DMS53 (cell line): Measurements from ENCODE around the gene CX3CL1.
A peak's percentile ranks its signal among the peaks of the same experiment; 100 is the strongest.
"Not testable (repeated sequence)": the region's sequence is repeated elsewhere in the genome, so short reads cannot be mapped to it uniquely, and the experiment has no call there.

Experiments used
- DNase-seq: peaks from one replicate; lab custom pipeline; 2025; lab: John Stamatoyannopoulos, UW

Gene CX3CL1

GRCh38 chr16:57382535-57383275 lies 10.4 kb downstream of the CX3CL1 start:
- no peak for DNase-seq

- no peak for DNase-seq
Observed at GRCh38 chr16:57383276-57384247, 11.3 kb downstream of the CX3CL1 start.

GRCh38 chr16:57384248-57385070 lies 12.2 kb downstream of the CX3CL1 start:
- no peak for DNase-seq

- DNase-seq: no peak
Observed at GRCh38 chr16:57385083-57385482, 12.8 kb downstream of the CX3CL1 start.

- no peak for DNase-seq
Observed at GRCh38 chr16:57386381-57386951, 14.2 kb downstream of the CX3CL1 start.

- no peak for DNase-seq
Observed at GRCh38 chr16:57387598-57388354, 15.5 kb downstream of the CX3CL1 start.

- no peak for DNase-seq
Observed at GRCh38 chr16:57388359-57389086, 16.2 kb downstream of the CX3CL1 start.

GRCh38 chr16:57389087-57389468 lies 16.8 kb downstream of the CX3CL1 start:
- DNase-seq: no peak

- DNase-seq: no peak
Observed at GRCh38 chr16:57390636-57391295, 18.5 kb downstream of the CX3CL1 start.

- no peak for DNase-seq
Observed at GRCh38 chr16:57391300-57391699, 19.0 kb downstream of the CX3CL1 start.

- no peak for DNase-seq
Observed at GRCh38 chr16:57391708-57392107, 19.4 kb downstream of the CX3CL1 start.

GRCh38 chr16:57392694-57393093 lies 20.4 kb downstream of the CX3CL1 start:
- DNase-seq: peak; percentile 58

- DNase-seq: peak; percentile 42
Observed at GRCh38 chr16:57394444-57394843, 22.2 kb downstream of the CX3CL1 start.

- DNase-seq: no peak
Observed at GRCh38 chr16:57395026-57395425, 22.7 kb downstream of the CX3CL1 start.

- no peak for DNase-seq
Observed at GRCh38 chr16:57396786-57397185, 24.5 kb downstream of the CX3CL1 start.

- not testable (repeated sequence) for DNase-seq
Observed at GRCh38 chr16:57397493-57397892, 25.2 kb downstream of the CX3CL1 start.

- no peak for DNase-seq
Observed at GRCh38 chr16:57401943-57402640, 29.8 kb downstream of the CX3CL1 start.

- DNase-seq: no peak
Observed at GRCh38 chr16:57403965-57404817, 31.9 kb downstream of the CX3CL1 start, which contains the start of gene CCL17. Gene CCL17, plus strand, starts transcription at chr16:57404767. Its CDS starts 9,166 bp downstream, at chr16:57413933.
